ENCODE data around the gene SNW1.
"Not testable (repeated sequence)": the region's sequence is repeated elsewhere in the genome, so short reads cannot be mapped to it uniquely, and the experiment has no call there.

The SNW1 gene

GRCh38 chr14:77782202-77782601 lies 21.2 kb upstream of the SNW1 start:
- no peak overlapping the region for H3K4me3 ChIP-seq (ENCODE audit: control insufficient read depth, low read depth, low read length)
- TF ChIP-seq CTCF (conservative IDR thresholded peaks at IDR 0.05; ENCODE audit: control insufficient read depth, insufficient read depth, low read depth, low read length) = no peak
- peak; percentile 39 for DNase-seq (ENCODE audit: low read depth)

GRCh38 chr14:77773966-77774365 lies 13.0 kb upstream of the SNW1 start:
- not testable (repeated sequence) for H3K4me3 ChIP-seq (ENCODE audit: control insufficient read depth, low read depth, low read length); DNase-seq (ENCODE audit: low read depth)

- not testable (repeated sequence) for DNase-seq (ENCODE audit: low read depth); H3K4me3 ChIP-seq (ENCODE audit: control insufficient read depth, low read depth, low read length)
Observed at GRCh38 chr14:77768442-77769069, 7.6 kb upstream of the SNW1 start.

GRCh38 chr14:77763978-77764377 lies 3.0 kb upstream of the SNW1 start:
- no peak for TF ChIP-seq CTCF (conservative IDR thresholded peaks at IDR 0.05; ENCODE audit: control insufficient read depth, insufficient read depth, low read depth, low read length)
- H3K4me3 ChIP-seq (ENCODE audit: control insufficient read depth, low read depth, low read length) = no peak overlapping the region
- no peak for DNase-seq (ENCODE audit: low read depth)

GRCh38 chr14:77763316-77763715 lies 2.4 kb upstream of the SNW1 start:
- no peak for TF ChIP-seq CTCF (conservative IDR thresholded peaks at IDR 0.05; ENCODE audit: control insufficient read depth, insufficient read depth, low read depth, low read length)
- no peak overlapping the region for H3K4me3 ChIP-seq (ENCODE audit: control insufficient read depth, low read depth, low read length)
- no peak for DNase-seq (ENCODE audit: low read depth)

- peak overlapping the region; percentile 96 for H3K4me3 ChIP-seq (ENCODE audit: control insufficient read depth, low read depth, low read length)
- TF ChIP-seq CTCF (conservative IDR thresholded peaks at IDR 0.05; ENCODE audit: control insufficient read depth, insufficient read depth, low read depth, low read length) = peak; percentile 36
- DNase-seq (ENCODE audit: low read depth) = peak; percentile 93
Observed at GRCh38 chr14:77761205-77761931, 412 bp upstream of the SNW1 start.

- H3K4me3 ChIP-seq (ENCODE audit: control insufficient read depth, low read depth, low read length) = no peak overlapping the region
- no peak for TF ChIP-seq CTCF (conservative IDR thresholded peaks at IDR 0.05; ENCODE audit: control insufficient read depth, insufficient read depth, low read depth, low read length)
- no peak for DNase-seq (ENCODE audit: low read depth)
Observed at GRCh38 chr14:77752799-77753516, 8.0 kb downstream of the SNW1 start.

All from fibroblast of mammary gland (primary cell).